ENCODE data around the gene WDR33. TPM values are rescaled to one million over a fixed set of nuclear protein-coding genes. Genes with fewer than 3 reads are reported as not detected.
"Not testable (repeated sequence)": the region's sequence is repeated elsewhere in the genome, so short reads cannot be mapped to it uniquely, and the experiment has no call there.

The WDR33 gene
- total RNA-seq, 1 donor = 35.4 TPM

- peak; percentile 39 for DNase-seq (ENCODE audit: low read depth)
- no peak for TF ChIP-seq CTCF (IDR thresholded peaks at IDR 0.05; ENCODE audit: insufficient read depth, low read depth, low read length)
- no peak overlapping the region for H3K4me3 ChIP-seq (ENCODE audit: low read depth, low read length)
These were observed 48.1 kb downstream of the WDR33 start for GRCh38 chr2:127762846-127763245.

GRCh38 chr2:127762441-127762840, 48.5 kb downstream of the WDR33 start:
- no peak for DNase-seq (ENCODE audit: low read depth)
- no peak for TF ChIP-seq CTCF (IDR thresholded peaks at IDR 0.05; ENCODE audit: insufficient read depth, low read depth, low read length)
- H3K4me3 ChIP-seq (ENCODE audit: low read depth, low read length) = no peak overlapping the region

- no peak for TF ChIP-seq CTCF (IDR thresholded peaks at IDR 0.05; ENCODE audit: insufficient read depth, low read depth, low read length)
- no peak overlapping the region for H3K4me3 ChIP-seq (ENCODE audit: low read depth, low read length)
- no peak for DNase-seq (ENCODE audit: low read depth)
These were observed 51.0 kb downstream of the WDR33 start for GRCh38 chr2:127759931-127760330.

- TF ChIP-seq CTCF (IDR thresholded peaks at IDR 0.05; ENCODE audit: insufficient read depth, low read depth, low read length) = no peak
- H3K4me3 ChIP-seq (ENCODE audit: low read depth, low read length) = no peak overlapping the region
- no peak for DNase-seq (ENCODE audit: low read depth)
These were observed 56.8 kb downstream of the WDR33 start for GRCh38 chr2:127754186-127754585.

- TF ChIP-seq CTCF (IDR thresholded peaks at IDR 0.05; ENCODE audit: insufficient read depth, low read depth, low read length) = no peak
- no peak overlapping the region for H3K4me3 ChIP-seq (ENCODE audit: low read depth, low read length)
- DNase-seq (ENCODE audit: low read depth) = no peak
These were observed 57.6 kb downstream of the WDR33 start for GRCh38 chr2:127753374-127753773.

- not testable (repeated sequence) for DNase-seq (ENCODE audit: low read depth); H3K4me3 ChIP-seq (ENCODE audit: low read depth, low read length)
These were observed 61.4 kb downstream of the WDR33 start for GRCh38 chr2:127749537-127749936.

GRCh38 chr2:127747621-127748020, 63.4 kb downstream of the WDR33 start:
- no peak for DNase-seq (ENCODE audit: low read depth)
- H3K4me3 ChIP-seq (ENCODE audit: low read depth, low read length) = no peak overlapping the region
- TF ChIP-seq CTCF (IDR thresholded peaks at IDR 0.05; ENCODE audit: insufficient read depth, low read depth, low read length) = no peak

All from fibroblast of villous mesenchyme (primary cell).